Caki2 (cell line): ENCODE measurements around the gene FGF3. TPM values are rescaled to one million over a fixed set of nuclear protein-coding genes. Genes with fewer than 3 reads are reported as not detected.

Experiments used
- total RNA-seq: library from RNA; depleted of rRNA; stranded (reverse); fragments of >200 nt; shearing (Covaris generic); gene quantifications from 2 replicates; pipeline ENCODE4 v1.2.3, GENCODE V29; 2014; ENCODE audit warnings: low replicate concordance; rRNA removed

Gene FGF3
- total RNA-seq, 1 experiment from 2014 or later = not detected

Other genes starting within 250 kb of the FGF3 start
- 122 and 137 TPM in 2 replicates for gene CCND1, start 178.3 kb downstream of the FGF3 start, total RNA-seq
- gene LTO1, start 144.1 kb downstream of the FGF3 start, total RNA-seq = 3.3 and 9.7 TPM in 2 replicates
- gene FGF19, start 115.4 kb downstream of the FGF3 start, total RNA-seq = not detected in 2 replicates
- gene FGF4, start 44.1 kb downstream of the FGF3 start, total RNA-seq = not detected in 2 replicates